ENCODE results near the gene PRR33. TPM values are rescaled to one million over a fixed set of nuclear protein-coding genes. Genes with fewer than 3 reads are reported as not detected.

The PRR33 gene
- total and polyA plus RNA-seq, 5 experiments from 2014 or later = 0.06 to 0.15 (median 0.08) TPM; not detected in 2

DNA sequence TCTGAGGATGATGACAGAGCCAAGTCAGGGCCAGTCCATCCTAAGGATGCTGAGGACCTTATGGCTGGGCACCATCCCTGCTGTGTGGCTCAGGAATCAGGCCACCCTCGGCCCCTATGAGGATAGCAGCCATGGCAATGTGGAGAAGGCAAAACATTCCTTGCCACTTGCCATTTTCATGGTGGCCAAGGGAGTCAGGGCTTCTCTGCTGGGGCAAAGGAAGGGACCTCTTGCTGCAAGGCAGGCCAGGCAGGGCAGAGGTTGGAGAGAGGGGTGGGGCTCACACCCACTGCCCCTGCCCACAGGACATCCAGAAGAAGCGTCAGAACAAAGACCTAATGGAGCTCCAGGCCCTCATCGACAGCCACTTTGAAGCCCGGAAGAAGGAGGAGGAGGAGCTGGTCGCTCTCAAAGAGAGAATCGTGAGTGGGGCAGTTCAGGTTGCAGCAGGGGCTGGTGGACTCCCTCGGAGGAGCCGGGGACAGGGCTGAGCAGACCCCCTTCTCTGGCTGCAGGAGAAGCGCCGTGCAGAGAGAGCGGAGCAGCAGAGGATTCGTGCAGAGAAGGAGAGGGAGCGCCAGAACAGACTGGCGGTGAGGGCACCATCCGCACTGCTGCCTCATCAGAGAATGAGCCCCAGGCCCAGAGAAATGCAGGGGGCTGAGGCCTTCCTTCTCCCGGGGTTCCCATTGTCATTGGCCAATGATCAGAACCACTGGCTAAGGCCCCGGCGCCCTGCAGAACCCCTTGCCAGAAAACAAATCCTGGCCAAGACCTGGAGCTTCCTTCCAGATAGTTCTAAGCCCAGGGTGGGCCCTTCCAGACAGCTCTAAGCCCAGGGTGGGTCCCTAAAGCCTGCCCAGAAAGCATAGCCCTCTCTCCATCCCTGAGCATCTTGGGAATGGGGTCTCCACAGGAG, 42.0 kb upstream of the PRR33 start:
- no peak overlapping the region for H3K27ac Mint-ChIP-seq
- peaks cover 0 to 7% (median 2%) of the 10 kb centered on the region in 5 donors for H3K27me3 Mint-ChIP-seq
- peaks cover 4 to 13% (median 9%) of the 10 kb centered on the region in 4 donors for H3K4me1 Mint-ChIP-seq
- POLR2A ChIA-PET = no interaction called here
- no peaks in the 10 kb centered on the region for H3K36me3 Mint-ChIP-seq
- no peak overlapping the region for H3K4me3 Mint-ChIP-seq
- ATAC-seq (no peak), DNase-seq (peak in 2 of 10 donors; percentile 0 to 45)
- H3K9me3 Mint-ChIP-seq = no peaks in the 10 kb centered on the region

DNA sequence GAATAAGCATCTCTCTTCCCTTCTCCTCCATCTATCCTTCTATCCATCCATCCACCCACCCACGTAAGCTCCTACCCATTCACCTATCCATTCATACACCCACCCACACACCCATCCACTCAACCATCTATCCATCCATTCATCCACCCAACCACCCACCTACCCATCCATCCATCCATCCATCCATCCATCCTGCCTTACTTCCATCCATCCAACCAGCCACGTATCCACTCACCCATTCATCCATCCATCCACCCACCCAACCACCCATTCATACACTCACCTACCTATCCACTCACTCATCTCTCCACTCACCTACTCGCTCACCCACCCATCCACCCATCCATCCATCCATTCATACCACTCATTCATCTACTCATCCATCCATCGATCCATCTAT, 41.0 kb upstream of the PRR33 start:
- DNase-seq (peak in 1 of 10 donors; percentile 18), ATAC-seq (no peak)
- H3K4me1 Mint-ChIP-seq = peaks cover 4 to 13% (median 9%) of the 10 kb centered on the region in 4 donors
- peak overlapping the region in 1 of 10 donors; percentile 18 for H3K27ac Mint-ChIP-seq
- POLR2A ChIA-PET = interaction anchor here (1.4 kb wide), 1 partner anchor 42 kb away, joined by 3 read pairs; the partner anchor contains the start of gene PRR33
- no peaks in the 10 kb centered on the region for H3K36me3 Mint-ChIP-seq
- H3K4me3 Mint-ChIP-seq = no peak overlapping the region
- H3K27me3 Mint-ChIP-seq = peaks cover 0 to 7% (median 2%) of the 10 kb centered on the region in 5 donors
- H3K9me3 Mint-ChIP-seq = no peaks in the 10 kb centered on the region

DNA sequence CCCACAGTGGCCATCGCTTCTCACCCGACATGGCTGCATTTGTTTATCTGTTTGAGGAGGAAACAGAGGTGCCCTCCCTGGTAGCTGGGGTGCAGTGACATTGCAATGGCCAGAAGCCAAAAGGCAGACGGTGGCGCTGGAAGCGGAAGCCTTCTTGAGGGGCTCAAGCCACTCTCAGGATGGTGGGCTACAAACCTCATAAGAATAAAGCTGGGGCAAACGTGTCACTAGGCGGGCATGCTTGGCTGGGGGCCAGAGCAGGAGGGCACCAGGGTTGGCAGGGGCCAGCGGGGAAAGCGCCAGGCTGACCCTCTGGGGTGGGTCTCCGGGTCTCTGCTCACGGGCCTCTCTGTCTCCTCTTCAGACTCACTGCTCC, 40.4 kb upstream of the PRR33 start:
- no peak overlapping the region for H3K4me3 Mint-ChIP-seq
- no peaks in the 10 kb centered on the region for H3K9me3 Mint-ChIP-seq
- ATAC-seq = no peak
- H3K27me3 Mint-ChIP-seq = peaks cover 0 to 7% (median 2%) of the 10 kb centered on the region in 5 donors
- H3K27ac Mint-ChIP-seq = no peak overlapping the region
- H3K4me1 Mint-ChIP-seq = peaks cover 4 to 13% (median 9%) of the 10 kb centered on the region in 4 donors
- DNase-seq = peak in 1 of 10 donors; percentile 42
- no peaks in the 10 kb centered on the region for H3K36me3 Mint-ChIP-seq
- POLR2A ChIA-PET = interaction anchor here (1.4 to 1.5 kb wide), 2 partner anchors 10 to 41 kb away, joined by 3 read pairs; partner anchors contain the start of gene PRR33

DNA sequence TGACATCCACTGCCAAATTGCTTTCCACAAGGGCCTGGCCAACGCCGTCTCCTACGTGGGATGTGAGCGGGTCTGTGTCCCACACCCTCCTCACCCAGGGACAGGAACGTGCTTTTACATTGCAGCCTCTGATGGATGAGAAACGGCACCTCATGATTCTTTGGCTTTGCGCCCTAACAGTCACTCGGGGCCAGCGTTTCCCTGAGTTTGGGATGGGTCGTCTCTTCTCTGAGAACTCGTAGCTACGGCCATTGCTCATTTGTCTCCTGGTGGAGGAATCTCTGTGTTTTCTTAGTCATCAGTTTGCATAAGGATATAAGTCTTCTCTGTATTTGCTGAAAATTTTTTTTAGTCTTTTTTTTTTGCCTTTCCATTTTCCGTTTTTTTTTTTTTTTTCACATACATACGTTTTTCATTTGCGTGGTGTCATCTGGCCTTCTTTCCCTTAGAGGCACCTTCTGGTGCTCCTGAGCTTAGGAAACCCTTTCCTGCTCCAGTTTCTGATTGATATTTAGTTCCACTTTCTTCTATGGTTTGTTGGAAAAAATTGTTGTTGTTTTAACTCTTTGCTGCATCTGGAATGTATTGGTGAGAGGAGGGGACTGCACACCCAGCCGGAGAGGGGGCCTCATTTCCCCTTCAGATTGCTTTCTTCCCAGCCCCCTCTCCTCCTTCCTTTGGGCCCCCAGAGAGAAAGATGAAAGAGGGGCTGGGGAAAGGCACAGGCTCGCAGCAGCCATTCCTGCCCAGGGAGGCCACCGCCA, 39.8 kb upstream of the PRR33 start:
- Mint-ChIP-seq H3K27ac (no peak overlapping the region), H3K36me3 (no peaks in the 10 kb centered on the region), H3K4me1 (peaks cover 4 to 16% (median 10%) of the 10 kb centered on the region in 4 donors), H3K9me3 (no peaks in the 10 kb centered on the region), H3K4me3 (no peak overlapping the region), H3K27me3 (peaks cover 0 to 8% (median 3%) of the 10 kb centered on the region in 5 donors)
- POLR2A ChIA-PET = interaction anchor here (1.4 to 1.5 kb wide), 2 partner anchors 9 to 41 kb away, joined by 3 read pairs; partner anchors contain the start of gene PRR33
- no peak for ATAC-seq
- DNase-seq = peak in 1 of 10 donors; percentile 41

DNA sequence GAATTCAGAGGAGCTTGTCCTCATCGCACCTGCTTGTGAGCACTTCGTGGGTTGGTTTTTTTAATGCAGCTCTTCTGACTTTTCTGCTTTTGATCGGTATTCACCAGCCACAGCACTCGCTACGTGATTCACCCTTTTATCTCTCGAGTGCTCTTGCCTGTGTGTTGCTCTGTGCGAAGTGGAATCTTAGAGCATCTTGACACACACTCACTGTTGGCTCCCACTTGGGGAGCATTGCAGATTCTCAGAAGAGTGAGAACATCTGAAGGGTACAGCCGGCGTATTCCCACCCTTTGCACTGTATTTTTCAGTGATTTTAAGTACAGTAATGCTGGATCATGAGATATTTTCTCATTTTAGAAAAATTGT, 38.8 kb upstream of the PRR33 start:
- H3K36me3 Mint-ChIP-seq = no peaks in the 10 kb centered on the region
- POLR2A ChIA-PET = interaction anchor here (0.7 kb wide), 1 partner anchor 41 kb away, joined by 4 read pairs; no protein-coding TSS in a partner anchor
- peaks cover 4 to 19% (median 10%) of the 10 kb centered on the region in 4 donors for H3K4me1 Mint-ChIP-seq
- H3K27me3 Mint-ChIP-seq = peaks cover 0 to 12% (median 5%) of the 10 kb centered on the region in 5 donors
- H3K4me3 Mint-ChIP-seq = peak overlapping the region in 3 of 10 donors; percentile 7 to 37 (median 15)
- ATAC-seq = peak; percentile 68 to 72
- DNase-seq = peak in 2 of 10 donors; percentile 15 to 33
- H3K27ac Mint-ChIP-seq = no peak overlapping the region
- H3K9me3 Mint-ChIP-seq = no peaks in the 10 kb centered on the region

- Mint-ChIP-seq H3K4me1 (peaks cover 4 to 19% (median 10%) of the 10 kb centered on the region in 4 donors), H3K4me3 (peak overlapping the region in 1 of 10 donors; percentile 30), H3K27me3 (peaks cover 0 to 12% (median 5%) of the 10 kb centered on the region in 5 donors), H3K9me3 (no peaks in the 10 kb centered on the region), H3K36me3 (no peaks in the 10 kb centered on the region), H3K27ac (peak overlapping the region in 1 of 10 donors; percentile 24)
- ATAC-seq = no peak
- peak in 1 of 10 donors; percentile 34 for DNase-seq
- POLR2A ChIA-PET = interaction anchor here (0.7 to 1.0 kb wide), 2 partner anchors 39 to 41 kb away, joined by 3 to 4 read pairs; partner anchors contain the start of gene PRR33
Observed at GRCh38 chr11:1929621-1930461, 38.1 kb upstream of the PRR33 start.

- H3K27me3 Mint-ChIP-seq = peaks cover 0 to 12% (median 5%) of the 10 kb centered on the region in 5 donors
- H3K4me1 Mint-ChIP-seq = peaks cover 4 to 20% (median 10%) of the 10 kb centered on the region in 4 donors
- DNase-seq (peak in 1 of 10 donors; percentile 31), ATAC-seq (no peak)
- no peaks in the 10 kb centered on the region for H3K36me3 Mint-ChIP-seq
- POLR2A ChIA-PET = interaction anchor here (1.0 kb wide), 1 partner anchor 38 kb away, joined by 3 read pairs; the partner anchor contains the start of gene PRR33
- H3K27ac Mint-ChIP-seq = no peak overlapping the region
- H3K9me3 Mint-ChIP-seq = no peaks in the 10 kb centered on the region
- H3K4me3 Mint-ChIP-seq = no peak overlapping the region
Observed at GRCh38 chr11:1928891-1929541, 37.3 kb upstream of the PRR33 start.

DNA sequence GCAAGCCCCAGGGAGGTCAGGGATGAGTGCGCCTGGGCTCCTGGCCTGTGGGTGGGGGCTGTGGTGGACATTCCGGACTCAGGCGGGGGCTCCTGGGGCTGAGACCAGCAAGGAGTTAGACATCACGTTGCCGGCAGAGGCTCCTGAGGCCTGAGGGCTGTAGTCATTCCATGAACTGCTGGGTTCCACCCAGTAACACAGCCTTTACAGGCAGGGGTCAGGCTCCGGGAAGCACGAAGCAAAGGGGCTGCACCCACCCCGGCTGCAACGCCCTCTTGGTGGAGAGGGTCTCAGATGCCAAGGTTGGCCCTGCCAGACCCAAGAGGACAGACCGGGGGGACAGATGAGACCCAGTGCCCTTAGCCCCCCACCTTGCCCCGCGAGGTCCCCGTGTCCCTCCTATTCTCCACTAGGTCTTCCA, 36.8 kb upstream of the PRR33 start:
- H3K36me3 Mint-ChIP-seq = no peaks in the 10 kb centered on the region
- H3K4me1 Mint-ChIP-seq = peaks cover 8 to 25% (median 14%) of the 10 kb centered on the region in 4 donors
- H3K4me3 Mint-ChIP-seq = no peak overlapping the region
- no peak for ATAC-seq
- DNase-seq = peak in 1 of 10 donors; percentile 57
- POLR2A ChIA-PET = no interaction called here
- no peaks in the 10 kb centered on the region for H3K9me3 Mint-ChIP-seq
- H3K27ac Mint-ChIP-seq = no peak overlapping the region
- peaks cover 5 to 17% (median 5%) of the 10 kb centered on the region in 5 donors for H3K27me3 Mint-ChIP-seq

GRCh38 chr11:1927848-1928469, 36.3 kb upstream of the PRR33 start:
- DNase-seq = peak in 1 of 10 donors; percentile 56
- Mint-ChIP-seq H3K4me1 (peaks cover 8 to 30% (median 14%) of the 10 kb centered on the region in 4 donors), H3K27ac (no peak overlapping the region), H3K36me3 (no peaks in the 10 kb centered on the region), H3K9me3 (no peaks in the 10 kb centered on the region), H3K27me3 (peaks cover 0 to 13% (median 5%) of the 10 kb centered on the region in 5 donors), H3K4me3 (no peak overlapping the region)
- no peak for ATAC-seq
- POLR2A ChIA-PET = no interaction called here

GRCh38 chr11:1927026-1927847, 35.5 kb upstream of the PRR33 start:
- no peak for ATAC-seq
- Mint-ChIP-seq H3K9me3 (no peaks in the 10 kb centered on the region), H3K4me1 (peaks cover 10 to 35% (median 17%) of the 10 kb centered on the region in 4 donors), H3K36me3 (no peaks in the 10 kb centered on the region), H3K27ac (no peak overlapping the region), H3K27me3 (peaks cover 0 to 13% (median 8%) of the 10 kb centered on the region in 5 donors), H3K4me3 (no peak overlapping the region)
- POLR2A ChIA-PET = no interaction called here
- DNase-seq = peak in 1 of 10 donors; percentile 48
